DMS153 treated with DMSO at 0.1 percent for 48 hours (cell line): Measurements from ENCODE around the gene SKI.
"Not testable (repeated sequence)": the region's sequence is repeated elsewhere in the genome, so short reads cannot be mapped to it uniquely, and the experiment has no call there.

Source experiments
- DNase-seq: peaks from one replicate; lab custom pipeline; 2025; ENCODE audit not compliant: unreplicated experiment; lab: John Stamatoyannopoulos, UW

The SKI gene

GRCh38 chr1:2242814-2243725 lies 15.0 kb downstream of the SKI start:
- no peak for DNase-seq

GRCh38 chr1:2247045-2247394 lies 18.9 kb downstream of the SKI start:
- DNase-seq: not testable (repeated sequence)

GRCh38 chr1:2247760-2248126 lies 19.6 kb downstream of the SKI start:
- no peak for DNase-seq

GRCh38 chr1:2248127-2248826 lies 20.2 kb downstream of the SKI start:
- DNase-seq: no peak

GRCh38 chr1:2248854-2249558 lies 20.9 kb downstream of the SKI start:
- no peak for DNase-seq

- DNase-seq: no peak
Observed at GRCh38 chr1:2249559-2249906, 21.4 kb downstream of the SKI start.

GRCh38 chr1:2250721-2251281 lies 22.7 kb downstream of the SKI start:
- DNase-seq: no peak

- no peak for DNase-seq
Observed at GRCh38 chr1:2251363-2251762, 23.2 kb downstream of the SKI start.

- DNase-seq: no peak
Observed at GRCh38 chr1:2251786-2252185, 23.7 kb downstream of the SKI start.

GRCh38 chr1:2252423-2252822 lies 24.3 kb downstream of the SKI start:
- no peak for DNase-seq

- no peak for DNase-seq
Observed at GRCh38 chr1:2253036-2253796, 25.1 kb downstream of the SKI start.

GRCh38 chr1:2253797-2254480 lies 25.8 kb downstream of the SKI start:
- DNase-seq: no peak

GRCh38 chr1:2255047-2255419 lies 26.9 kb downstream of the SKI start:
- DNase-seq: no peak

GRCh38 chr1:2255420-2256369 lies 27.6 kb downstream of the SKI start:
- peak; percentile 49 for DNase-seq

GRCh38 chr1:2256435-2257244 lies 28.5 kb downstream of the SKI start:
- DNase-seq: no peak

GRCh38 chr1:2257245-2257627 lies 29.1 kb downstream of the SKI start:
- no peak for DNase-seq

- no peak for DNase-seq
Observed at GRCh38 chr1:2258122-2258681, 30.1 kb downstream of the SKI start.

GRCh38 chr1:2258996-2259395 lies 30.9 kb downstream of the SKI start:
- DNase-seq: no peak
